Upper lobe of left lung (tissue), 6 donors: ENCODE data around the gene FZD1. TPM values are rescaled to one million over a fixed set of nuclear protein-coding genes. Genes with fewer than 3 reads are reported as not detected.

ENCODE experiments used
- ATAC-seq, 2 donors: fragments of 200-7000 bp; cut with Tn5 transposase; one replicate each; pipeline ENCODE4 v1.9.1; 2022; ENCODE audit warnings: mild to moderate bottlenecking in 2 of 2, moderate library complexity in 2 of 2; ENCODE audit not compliant: low FRiP score in 2 of 2
- DNase-seq, 2 donors: peaks; one replicate each; pipeline ENCODE4 v3.0.0-alpha.2; 2019 to 2020
- H3K27ac ChIP-seq, 4 donors: fragments of 200-600 bp; sonication (generic); one replicate each; pipeline ENCODE4 v1.5.1; 2016 to 2019
- H3K27me3 ChIP-seq, 4 donors: fragments of 200-600 bp; sonication (generic); one replicate each; pipeline ENCODE4 v1.5.1; 2017 to 2019
- H3K36me3 ChIP-seq, 4 donors: fragments of 200-600 bp; sonication (generic); one replicate each; pipeline ENCODE4 v1.5.1; 2016 to 2019
- H3K4me1 ChIP-seq, 4 donors: fragments of 200-600 bp; sonication (generic); one replicate each; pipeline ENCODE4 v1.5.1; 2018 to 2019
- H3K4me3 ChIP-seq, 4 donors: fragments of 200-600 bp; sonication (generic); one replicate each; pipeline ENCODE4 v1.5.1; 2017 to 2019; ENCODE audit warnings: mild to moderate bottlenecking in 2 of 4, moderate library complexity in 1 of 4
- H3K9me3 ChIP-seq, 4 donors: fragments of 200-600 bp; sonication (generic); one replicate each; pipeline ENCODE4 v1.5.1; 2018 to 2019
- EP300 ChIP-seq, 4 donors: sonication (generic); formaldehyde crosslinking; IDR thresholded peaks; one replicate each; pipeline ENCODE4 v1.5.1; 2017; ENCODE audit warnings: antibody characterized with exemption in 4 of 4, control low read depth in 2 of 4
- POLR2A ChIP-seq, 4 donors: fragments of 450-650 bp; IDR thresholded peaks; one replicate each; pipeline ENCODE4 v1.5.1; 2016 to 2017; ENCODE audit warnings: antibody characterized with exemption in 4 of 4, mild to moderate bottlenecking in 2 of 4
- POLR2AphosphoS5 ChIP-seq, 2 donors: sonication (generic); formaldehyde crosslinking; IDR thresholded peaks; one replicate each; pipeline ENCODE4 v1.5.1; 2017; ENCODE audit warnings: antibody characterized with exemption in 2 of 2
- WGBS, 2 donors: methylation state at CpG; one replicate each; pipeline ENCODE4 v1.1.5; 2017 to 2018; 5-methylcytosine and 5-hydroxymethylcytosine counted together
- total RNA-seq, 6 donors: library from RNA; depleted of rRNA in 4 of 6; stranded (reverse); fragments of >200 nt in 4 of 6; gene quantifications; one replicate each; pipeline versions ENCODE4 v1.1.0 to v1.2.1, GENCODE V29; 2016 to 2021
- TF ChIP-seq, protein P1 (sequence below), 6 experiments: fragments of 450-650 bp in 4 of 6; fragments of 200-600 bp in 2 of 6; sonication (generic) in 2 of 6; IDR thresholded peaks; one replicate each; pipeline ENCODE4 v1.5.1; 2016 to 2019; ENCODE audit warnings: antibody characterized with exemption in 6 of 6
- donor health status: DM: no; HTN: no; CAD: no; lungs with moderate emphysema.
- donor health status: DM: no; HTN: yes; CAD: no; lungs with severe emphysema.

Gene FZD1
- total RNA-seq, 6 donors from 2014 or later = 6.3 to 25.8 (median 15.0) TPM

DNA sequence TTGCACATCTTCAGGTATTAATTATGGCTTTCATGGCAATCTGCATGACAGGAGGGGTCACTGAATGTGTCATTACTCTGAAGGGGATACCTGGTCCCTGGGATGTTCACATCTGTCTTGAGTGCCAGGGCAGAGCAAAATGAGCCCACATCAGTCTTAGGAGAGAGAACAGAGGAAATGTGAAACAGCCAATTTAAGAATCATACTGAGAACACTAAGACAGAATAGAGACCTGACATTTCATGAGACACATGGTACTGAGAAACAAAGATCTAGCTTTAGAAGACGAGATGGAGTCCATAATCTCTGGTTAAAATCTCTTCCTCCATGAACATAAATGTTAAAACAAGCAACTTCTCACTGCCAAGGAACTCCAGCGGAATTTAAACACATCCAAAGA is 34.1 kb upstream of the FZD1 start:
- no peak overlapping the region for H3K4me3 ChIP-seq
- DNase-seq = no peak
- ATAC-seq = no peak
- TF ChIP-seq EP300 (IDR thresholded peaks at IDR 0.05) = no peak
- no peak for TF ChIP-seq POLR2A (IDR thresholded peaks at IDR 0.05)
- TF ChIP-seq, protein P1, sequence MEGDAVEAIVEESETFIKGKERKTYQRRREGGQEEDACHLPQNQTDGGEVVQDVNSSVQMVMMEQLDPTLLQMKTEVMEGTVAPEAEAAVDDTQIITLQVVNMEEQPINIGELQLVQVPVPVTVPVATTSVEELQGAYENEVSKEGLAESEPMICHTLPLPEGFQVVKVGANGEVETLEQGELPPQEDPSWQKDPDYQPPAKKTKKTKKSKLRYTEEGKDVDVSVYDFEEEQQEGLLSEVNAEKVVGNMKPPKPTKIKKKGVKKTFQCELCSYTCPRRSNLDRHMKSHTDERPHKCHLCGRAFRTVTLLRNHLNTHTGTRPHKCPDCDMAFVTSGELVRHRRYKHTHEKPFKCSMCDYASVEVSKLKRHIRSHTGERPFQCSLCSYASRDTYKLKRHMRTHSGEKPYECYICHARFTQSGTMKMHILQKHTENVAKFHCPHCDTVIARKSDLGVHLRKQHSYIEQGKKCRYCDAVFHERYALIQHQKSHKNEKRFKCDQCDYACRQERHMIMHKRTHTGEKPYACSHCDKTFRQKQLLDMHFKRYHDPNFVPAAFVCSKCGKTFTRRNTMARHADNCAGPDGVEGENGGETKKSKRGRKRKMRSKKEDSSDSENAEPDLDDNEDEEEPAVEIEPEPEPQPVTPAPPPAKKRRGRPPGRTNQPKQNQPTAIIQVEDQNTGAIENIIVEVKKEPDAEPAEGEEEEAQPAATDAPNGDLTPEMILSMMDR (IDR thresholded peaks at IDR 0.05) = no peak
- no peak for TF ChIP-seq POLR2AphosphoS5 (IDR thresholded peaks at IDR 0.05)
- H3K27ac ChIP-seq = no peak overlapping the region
- H3K36me3 ChIP-seq = no peaks in the 10 kb centered on the region
- H3K9me3 ChIP-seq = no peaks in the 10 kb centered on the region
- 65 to 78% methylated on average over 2 of the region's 2 CpGs for WGBS, 2 donors
- H3K4me1 ChIP-seq = no peaks in the 10 kb centered on the region
- H3K27me3 ChIP-seq = no peaks in the 10 kb centered on the region

DNA sequence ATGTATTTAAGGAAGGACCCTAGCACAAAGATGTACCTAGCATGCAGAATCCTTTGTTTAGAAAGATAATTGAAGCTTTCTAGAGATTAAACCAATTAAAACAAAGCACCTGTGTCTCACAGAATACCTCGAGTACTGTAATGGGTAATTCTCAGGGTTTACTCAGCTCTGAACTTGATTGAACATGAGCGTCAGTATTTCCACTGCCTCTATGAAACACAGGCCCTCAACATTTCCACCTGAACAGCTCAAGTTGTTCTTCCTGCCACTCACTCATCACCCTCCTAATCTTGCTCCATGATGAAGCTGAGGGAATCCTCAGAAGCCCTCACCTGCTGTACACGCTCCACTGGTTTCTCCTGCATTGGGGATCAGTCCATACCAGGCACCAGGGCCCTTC is 33.7 kb upstream of the FZD1 start:
- no peak overlapping the region for H3K4me3 ChIP-seq
- TF ChIP-seq POLR2A (IDR thresholded peaks at IDR 0.05) (no peak), EP300 (IDR thresholded peaks at IDR 0.05) (no peak), POLR2AphosphoS5 (IDR thresholded peaks at IDR 0.05) (no peak)
- TF ChIP-seq, protein P1 (IDR thresholded peaks at IDR 0.05) = no peak
- no peaks in the 10 kb centered on the region for H3K9me3 ChIP-seq
- ATAC-seq (no peak), DNase-seq (no peak)
- no peak overlapping the region for H3K27ac ChIP-seq
- H3K4me1 ChIP-seq = no peaks in the 10 kb centered on the region
- H3K27me3 ChIP-seq = no peaks in the 10 kb centered on the region
- 80 to 83% methylated on average over 3 of the region's 3 CpGs for WGBS, 2 donors
- H3K36me3 ChIP-seq = no peaks in the 10 kb centered on the region

DNA sequence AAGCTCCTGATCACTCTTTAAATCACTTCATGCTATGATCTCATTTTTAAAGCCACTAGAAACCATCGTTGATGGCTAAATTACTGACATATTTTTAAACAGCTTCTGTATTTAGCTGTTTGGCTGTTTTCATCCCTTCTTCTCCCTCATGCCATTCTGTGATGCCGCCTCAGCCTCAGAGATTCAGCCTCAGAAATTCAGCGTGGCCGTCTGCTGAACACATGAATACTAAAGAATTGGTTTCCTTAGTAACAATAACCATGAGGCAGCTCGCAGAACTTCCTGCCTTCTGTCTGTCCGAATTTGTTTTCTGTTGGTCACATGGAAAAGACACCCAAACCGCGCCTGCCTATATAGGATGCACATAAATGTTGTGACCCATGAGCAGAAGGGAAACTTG is 31.0 kb upstream of the FZD1 start:
- Histone ChIP-seq H3K4me1 (no peaks in the 10 kb centered on the region), H3K27me3 (no peaks in the 10 kb centered on the region), H3K9me3 (no peaks in the 10 kb centered on the region), H3K27ac (no peak overlapping the region), H3K4me3 (no peak overlapping the region), H3K36me3 (no peaks in the 10 kb centered on the region)
- TF ChIP-seq POLR2A (IDR thresholded peaks at IDR 0.05) (no peak), EP300 (IDR thresholded peaks at IDR 0.05) (no peak), POLR2AphosphoS5 (IDR thresholded peaks at IDR 0.05) (no peak)
- TF ChIP-seq, protein P1 (IDR thresholded peaks at IDR 0.05) = no peak
- no peak for ATAC-seq
- no peak for DNase-seq
- 61 to 71% methylated on average over 8 of the region's 8 CpGs for WGBS, 2 donors

DNA sequence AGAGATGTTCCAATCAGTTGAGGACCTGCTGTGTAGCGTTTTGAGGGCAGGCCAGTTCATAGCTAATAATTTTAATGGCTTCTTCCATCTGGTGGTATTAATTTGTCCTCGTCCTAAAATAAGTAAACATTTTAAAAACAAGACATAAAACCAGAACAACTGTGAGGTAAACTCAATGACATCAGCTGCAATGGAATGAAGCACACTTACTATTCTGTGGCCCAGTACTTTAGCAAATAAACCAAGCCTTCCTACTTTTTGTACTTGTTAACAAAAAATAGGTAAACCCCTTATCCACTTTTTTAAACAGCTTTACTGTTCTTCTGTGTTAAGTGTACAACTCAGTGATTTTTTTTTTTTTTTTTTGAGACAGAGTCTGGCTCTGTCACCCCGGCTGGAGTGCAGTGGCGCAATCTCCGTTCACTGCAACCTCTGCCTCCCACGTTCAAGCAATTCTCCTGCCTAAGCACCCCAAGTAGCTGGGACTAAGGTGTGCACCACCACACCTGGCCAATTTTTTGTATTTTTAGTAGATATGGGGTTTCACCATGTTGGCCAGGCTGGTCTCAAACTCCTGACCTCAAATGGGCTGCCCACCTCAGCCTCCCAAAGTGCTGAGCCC is 28.9 kb upstream of the FZD1 start:
- Histone ChIP-seq H3K27me3 (no peaks in the 10 kb centered on the region), H3K4me1 (peaks cover 0 to 17% (median 14%) of the 10 kb centered on the region in 4 donors), H3K27ac (no peak overlapping the region), H3K36me3 (no peaks in the 10 kb centered on the region), H3K9me3 (no peaks in the 10 kb centered on the region), H3K4me3 (no peak overlapping the region)
- ATAC-seq (no peak), DNase-seq (peak in 1 of 2 donors; percentile 41)
- TF ChIP-seq POLR2AphosphoS5 (IDR thresholded peaks at IDR 0.05) (no peak), EP300 (IDR thresholded peaks at IDR 0.05) (no peak), POLR2A (IDR thresholded peaks at IDR 0.05) (no peak)
- TF ChIP-seq, protein P1 (IDR thresholded peaks at IDR 0.05) = no peak
- WGBS, 2 donors = 65 to 74% methylated on average over 5 to 6 of the region's 6 CpGs

DNA sequence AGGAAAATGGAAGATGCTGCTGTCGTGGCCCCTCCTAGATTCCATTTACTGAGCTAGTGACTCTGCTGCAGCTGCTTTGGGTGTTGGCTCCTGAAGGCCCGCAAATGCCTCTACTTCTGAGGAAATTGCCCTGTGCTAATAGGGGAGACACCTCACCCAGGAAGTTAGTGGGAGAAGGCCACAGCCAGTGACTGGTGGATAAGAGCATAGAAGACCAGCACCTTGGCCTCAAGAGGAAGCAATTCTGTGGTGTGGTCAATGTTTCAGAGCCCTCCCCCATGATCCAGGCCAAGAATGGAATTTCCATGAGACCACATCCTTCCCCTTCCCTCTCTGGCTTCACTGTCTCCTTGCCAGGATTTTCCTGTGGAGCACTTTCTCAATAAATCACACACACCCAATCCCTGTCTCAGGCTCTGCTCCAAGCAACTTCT is 25.0 kb upstream of the FZD1 start:
- Histone ChIP-seq H3K27me3 (no peaks in the 10 kb centered on the region), H3K36me3 (no peaks in the 10 kb centered on the region), H3K4me3 (no peak overlapping the region), H3K9me3 (no peaks in the 10 kb centered on the region), H3K27ac (peak overlapping the region in 1 of 4 donors; percentile 39), H3K4me1 (peaks cover 0 to 26% (median 16%) of the 10 kb centered on the region in 4 donors)
- no peak for DNase-seq
- WGBS, 2 donors = 46% methylated on average over 2 of the region's 2 CpGs; no CpG with 5 or more reads in 1 of the 2 donors
- peak; percentile 49 to 56 for ATAC-seq
- TF ChIP-seq, protein P1 (IDR thresholded peaks at IDR 0.05) = no peak
- TF ChIP-seq EP300 (IDR thresholded peaks at IDR 0.05) (no peak), POLR2AphosphoS5 (IDR thresholded peaks at IDR 0.05) (no peak), POLR2A (IDR thresholded peaks at IDR 0.05) (no peak)
